OCI-LY3 (cell line): ENCODE results near the gene KRT3.

Experiments
- H2AFZ ChIP-seq: fragments of 200-600, 300-600 bp; shearing (Covaris generic); 2 replicates; pipeline ENCODE4 v1.6.0; 2014; ENCODE audit warnings: antibody characterized with exemption, low read depth, low read length
- H3K27ac ChIP-seq: fragments of 200-600, 300-600 bp; sonication (generic); 2 replicates; pipeline ENCODE4 v1.5.1; 2014; ENCODE audit warnings: mild to moderate bottlenecking, low read length, moderate library complexity, mixed read lengths
- H3K27me3 ChIP-seq: fragments of 200-600, 300-600 bp; sonication (generic); 2 replicates; pipeline ENCODE4 v1.6.1; 2014; ENCODE audit warnings: low read depth, low read length, mixed read lengths
- H3K36me3 ChIP-seq: fragments of 200-600, 300-600 bp; sonication (generic); replicated peaks from 2 replicates; pipeline ENCODE3; 2014; ENCODE audit warnings: low read depth, low read length, mixed read lengths
- H3K4me1 ChIP-seq: fragments of 300-600, 200-600 bp; sonication (generic); 2 replicates; pipeline ENCODE4 v1.6.1; 2014; ENCODE audit warnings: low read length, mixed read lengths
- H3K4me2 ChIP-seq: fragments of 200-600, 300-600 bp; sonication (generic); 2 replicates; pipeline ENCODE4 v1.6.1; 2014; ENCODE audit warnings: low read length, mixed read lengths
- H3K4me3 ChIP-seq: fragments of 300-600, 200-600 bp; sonication (generic); 2 replicates; pipeline ENCODE4 v1.5.1; 2014; ENCODE audit warnings: antibody characterized with exemption, mild to moderate bottlenecking, low read length, moderate library complexity
- H3K79me2 ChIP-seq: fragments of 300-600, 200-600 bp; shearing (Covaris generic); 2 replicates; pipeline ENCODE4 v1.6.1; 2014; ENCODE audit warnings: mild to moderate bottlenecking, low read length, mixed read lengths
- H3K9ac ChIP-seq: fragments of 300-600, 200-600 bp; shearing (Covaris generic); 2 replicates; pipeline ENCODE4 v1.6.0; 2014; ENCODE audit warnings: mild to moderate bottlenecking, low read length, moderate library complexity
- H3K9me3 ChIP-seq: fragments of 200-600, 300-600 bp; shearing (Covaris generic); 2 replicates; pipeline ENCODE4 v1.6.1; 2014; ENCODE audit warnings: low read length, mixed read lengths; ENCODE audit not compliant: insufficient read depth
- H4K20me1 ChIP-seq: fragments of 200-600, 300-600 bp; sonication (generic); 2 replicates; pipeline ENCODE4 v1.6.1; 2016; ENCODE audit warnings: low read length, mixed read lengths; ENCODE audit not compliant: insufficient read depth
- CTCF ChIP-seq: fragments of 200-600, 300-600 bp; sonication (generic); IDR thresholded peaks from 2 replicates; pipeline ENCODE4 v1.5.1; 2014; ENCODE audit warnings: antibody characterized with exemption, low read length, low read depth
- EZH2phosphoT487 ChIP-seq: fragments of 200-600 bp; shearing (Covaris generic); IDR thresholded peaks from 2 replicates; pipeline ENCODE4 v1.6.1; 2018; ENCODE audit warnings: antibody characterized with exemption, mixed run types, low read depth

KRT3 gene

GRCh38 chr12:52777566-52777965 is 18.4 kb downstream of the KRT3 start:
- no peaks in the 10 kb centered on the region for H3K79me2 ChIP-seq

GRCh38 chr12:52776913-52777395 is 19.0 kb downstream of the KRT3 start, which contains the start of gene KRT76:
TSS of gene KRT76 (minus strand) at chr12:52777345. CDS start at chr12:52777291, 54 bp downstream.
- no peak for TF ChIP-seq EZH2phosphoT487
- H3K79me2 ChIP-seq, result no peaks in the 10 kb centered on the region
- H3K4me1 ChIP-seq, result no peaks in the 10 kb centered on the region
- H3K9ac ChIP-seq, result no peak within 1 kb of the TSS
- H2AFZ ChIP-seq, result no peak within 1 kb of the TSS
- H3K4me2 ChIP-seq, result no peak within 1 kb of the TSS
- H3K4me3 ChIP-seq, result no peak within 1 kb of the TSS
- peaks cover 49% of the 10 kb centered on the region for H3K27me3 ChIP-seq
- no peaks in the 10 kb centered on the region for H3K9me3 ChIP-seq
- no peaks in the 10 kb centered on the region for H3K36me3 ChIP-seq
- H3K27ac ChIP-seq, result no peak within 1 kb of the TSS
- no peaks in the 10 kb centered on the region for H4K20me1 ChIP-seq

More at GRCh38 chr12:52777566-52777965, 18.4 kb downstream of the KRT3 start:
- Histone ChIP-seq H4K20me1 (no peaks in the 10 kb centered on the region), H3K36me3 (no peaks in the 10 kb centered on the region), H3K4me1 (no peaks in the 10 kb centered on the region), H2AFZ (no peak overlapping the region), H3K4me3 (no peak overlapping the region), H3K27ac (no peak overlapping the region), H3K9ac (no peak overlapping the region), H3K4me2 (no peak overlapping the region), H3K27me3 (peaks cover 47% of the 10 kb centered on the region), H3K9me3 (no peaks in the 10 kb centered on the region)
- no peak for TF ChIP-seq EZH2phosphoT487

GRCh38 chr12:52776435-52776834 is 19.5 kb downstream of the KRT3 start:
- Histone ChIP-seq H4K20me1 (no peaks in the 10 kb centered on the region), H3K9me3 (no peaks in the 10 kb centered on the region), H3K36me3 (no peaks in the 10 kb centered on the region), H3K27me3 (peaks cover 49% of the 10 kb centered on the region), H3K4me3 (no peak overlapping the region), H3K27ac (no peak overlapping the region), H3K4me1 (no peaks in the 10 kb centered on the region), H2AFZ (no peak overlapping the region), H3K4me2 (no peak overlapping the region), H3K79me2 (no peaks in the 10 kb centered on the region), H3K9ac (no peak overlapping the region)
- TF ChIP-seq EZH2phosphoT487 (no peak), CTCF (no peak)

- no peak overlapping the region for H3K4me3 ChIP-seq
- H3K27me3 ChIP-seq, result peaks cover 49% of the 10 kb centered on the region
- H3K4me1 ChIP-seq, result no peaks in the 10 kb centered on the region
- no peaks in the 10 kb centered on the region for H3K79me2 ChIP-seq
- no peak overlapping the region for H3K27ac ChIP-seq
- H3K9ac ChIP-seq, result no peak overlapping the region
- no peaks in the 10 kb centered on the region for H3K9me3 ChIP-seq
- no peaks in the 10 kb centered on the region for H3K36me3 ChIP-seq
- H3K4me2 ChIP-seq, result no peak overlapping the region
- no peak overlapping the region for H2AFZ ChIP-seq
- no peak for TF ChIP-seq CTCF
- TF ChIP-seq EZH2phosphoT487, result no peak
- H4K20me1 ChIP-seq, result no peaks in the 10 kb centered on the region
These were observed 21.2 kb downstream of the KRT3 start for GRCh38 chr12:52774629-52775250.

- no peak for TF ChIP-seq EZH2phosphoT487
- no peak for TF ChIP-seq CTCF
- H3K27me3 ChIP-seq, result peaks cover 46% of the 10 kb centered on the region
These were observed 23.1 kb downstream of the KRT3 start for GRCh38 chr12:52772772-52773171.

More at GRCh38 chr12:52772772-52773171, 23.1 kb downstream of the KRT3 start:
- Histone ChIP-seq H4K20me1 (no peaks in the 10 kb centered on the region), H3K4me1 (no peaks in the 10 kb centered on the region), H3K27ac (no peak overlapping the region), H2AFZ (no peak overlapping the region), H3K4me3 (no peak overlapping the region), H3K36me3 (no peaks in the 10 kb centered on the region), H3K79me2 (no peaks in the 10 kb centered on the region), H3K4me2 (no peak overlapping the region), H3K9me3 (no peaks in the 10 kb centered on the region), H3K9ac (no peak overlapping the region)
